Hematopoietic multipotent progenitor cell treated with erythropoietin and hydrocortisone succinate and interleukin-3 and kit ligand, for 4 days (in vitro differentiated cells): ENCODE data around the gene GPC1.
"Not testable (repeated sequence)": the region's sequence is repeated elsewhere in the genome, so short reads cannot be mapped to it uniquely, and the experiment has no call there.

ENCODE experiments used
- DNase-seq: peaks from one replicate; pipeline ENCODE4 v3.0.0-alpha.2; 2015

Gene GPC1, protein sequence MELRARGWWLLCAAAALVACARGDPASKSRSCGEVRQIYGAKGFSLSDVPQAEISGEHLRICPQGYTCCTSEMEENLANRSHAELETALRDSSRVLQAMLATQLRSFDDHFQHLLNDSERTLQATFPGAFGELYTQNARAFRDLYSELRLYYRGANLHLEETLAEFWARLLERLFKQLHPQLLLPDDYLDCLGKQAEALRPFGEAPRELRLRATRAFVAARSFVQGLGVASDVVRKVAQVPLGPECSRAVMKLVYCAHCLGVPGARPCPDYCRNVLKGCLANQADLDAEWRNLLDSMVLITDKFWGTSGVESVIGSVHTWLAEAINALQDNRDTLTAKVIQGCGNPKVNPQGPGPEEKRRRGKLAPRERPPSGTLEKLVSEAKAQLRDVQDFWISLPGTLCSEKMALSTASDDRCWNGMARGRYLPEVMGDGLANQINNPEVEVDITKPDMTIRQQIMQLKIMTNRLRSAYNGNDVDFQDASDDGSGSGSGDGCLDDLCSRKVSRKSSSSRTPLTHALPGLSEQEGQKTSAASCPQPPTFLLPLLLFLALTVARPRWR

DNA sequence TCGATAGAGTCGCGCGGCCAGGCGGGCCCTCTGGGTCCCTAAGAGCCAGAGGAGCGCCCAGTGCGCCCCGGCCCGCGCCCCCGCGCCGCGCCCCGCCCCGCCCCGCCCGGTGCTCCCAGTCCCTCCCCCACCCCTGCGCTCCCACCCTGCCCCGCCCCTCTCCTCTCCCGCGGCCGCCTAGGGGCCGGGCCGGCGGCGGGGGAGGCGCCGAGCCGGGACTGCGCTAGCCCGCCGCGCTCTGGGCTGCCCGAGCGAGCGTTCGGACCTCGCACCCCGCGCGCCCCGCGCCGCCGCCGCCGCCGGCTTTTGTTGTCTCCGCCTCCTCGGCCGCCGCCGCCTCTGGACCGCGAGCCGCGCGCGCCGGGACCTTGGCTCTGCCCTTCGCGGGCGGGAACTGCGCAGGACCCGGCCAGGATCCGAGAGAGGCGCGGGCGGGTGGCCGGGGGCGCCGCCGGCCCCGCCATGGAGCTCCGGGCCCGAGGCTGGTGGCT, at the start of gene GPC1:
Gene GPC1, plus strand, starts transcription at position 207 of the 491 bp plus-strand sequence. Its CDS starts 256 bp downstream, at position 463.
- peak; percentile 63 for DNase-seq

GRCh38 chr2:240386326-240386725, 49.1 kb upstream of the GPC1 start:
- no peak for DNase-seq

DNA sequence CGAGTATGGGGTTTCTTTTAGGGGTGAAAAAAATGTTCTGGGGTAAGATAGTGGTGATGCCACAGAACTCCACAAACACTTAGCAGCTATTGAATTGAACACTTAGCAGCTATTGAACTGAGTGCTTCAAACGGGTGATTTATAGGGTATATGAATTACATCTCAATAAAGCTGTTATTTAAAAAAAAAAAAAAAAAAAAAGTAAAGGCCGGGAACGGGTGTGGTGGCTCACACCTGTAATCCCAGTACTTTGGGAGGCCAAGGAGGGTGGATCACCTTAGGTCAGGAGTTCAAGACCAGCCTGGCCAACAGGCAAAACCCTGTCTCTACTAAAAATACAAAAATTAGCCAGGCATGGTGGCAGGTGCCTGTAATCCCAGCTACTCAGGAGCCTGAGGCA, 48.7 kb upstream of the GPC1 start:
- DNase-seq = not testable (repeated sequence)

DNA sequence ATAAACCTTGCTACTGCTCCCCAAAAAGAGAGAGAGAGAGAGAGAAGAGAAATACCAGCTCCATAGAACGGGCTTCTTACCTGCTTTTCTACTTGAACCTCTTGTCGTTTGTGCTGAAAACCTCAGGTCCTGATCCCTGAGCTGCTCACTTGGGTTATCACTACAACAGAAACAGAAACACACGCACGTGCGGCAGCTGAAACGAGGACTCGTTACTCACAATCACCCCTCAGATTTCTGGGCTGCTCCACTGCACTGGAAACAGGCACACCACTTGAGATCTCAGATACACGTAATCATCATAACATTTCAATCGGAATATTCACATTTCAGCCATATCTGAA, 48.2 kb upstream of the GPC1 start:
- no peak for DNase-seq

DNA sequence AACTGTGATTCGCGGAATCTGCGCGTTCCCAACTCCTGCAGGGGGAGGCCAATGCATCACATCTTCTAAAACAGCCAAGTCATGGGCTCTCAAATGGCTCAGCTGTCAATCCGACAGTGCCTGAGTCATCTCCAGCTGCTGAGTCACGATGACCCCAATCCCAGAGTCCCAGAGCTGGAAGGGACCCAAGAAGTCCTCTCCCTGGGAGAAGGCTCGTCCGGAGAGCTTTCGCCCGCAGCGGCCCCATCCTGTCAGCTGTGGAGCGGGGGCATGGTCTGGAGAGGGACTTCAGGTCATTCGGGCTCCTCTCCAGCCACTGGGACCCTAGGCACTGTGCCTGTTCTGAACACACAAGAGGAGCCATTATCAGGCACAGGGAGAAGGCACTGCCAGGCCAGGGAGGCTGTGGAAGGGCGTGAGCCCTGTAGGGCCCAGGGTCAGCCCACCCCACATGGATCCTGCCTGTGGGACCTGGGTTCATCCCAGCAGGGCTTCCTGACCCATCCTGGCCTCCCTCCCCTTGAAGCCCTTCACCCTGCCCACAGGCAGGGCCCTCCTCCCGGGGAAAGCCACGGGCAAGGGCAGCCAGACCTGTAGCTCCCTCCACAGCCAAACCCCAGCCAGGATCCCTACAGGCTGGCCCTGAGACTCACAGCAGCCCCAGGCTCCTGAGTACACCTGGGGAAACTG, 47.6 kb upstream of the GPC1 start:
- peak; percentile 5 for DNase-seq

DNA sequence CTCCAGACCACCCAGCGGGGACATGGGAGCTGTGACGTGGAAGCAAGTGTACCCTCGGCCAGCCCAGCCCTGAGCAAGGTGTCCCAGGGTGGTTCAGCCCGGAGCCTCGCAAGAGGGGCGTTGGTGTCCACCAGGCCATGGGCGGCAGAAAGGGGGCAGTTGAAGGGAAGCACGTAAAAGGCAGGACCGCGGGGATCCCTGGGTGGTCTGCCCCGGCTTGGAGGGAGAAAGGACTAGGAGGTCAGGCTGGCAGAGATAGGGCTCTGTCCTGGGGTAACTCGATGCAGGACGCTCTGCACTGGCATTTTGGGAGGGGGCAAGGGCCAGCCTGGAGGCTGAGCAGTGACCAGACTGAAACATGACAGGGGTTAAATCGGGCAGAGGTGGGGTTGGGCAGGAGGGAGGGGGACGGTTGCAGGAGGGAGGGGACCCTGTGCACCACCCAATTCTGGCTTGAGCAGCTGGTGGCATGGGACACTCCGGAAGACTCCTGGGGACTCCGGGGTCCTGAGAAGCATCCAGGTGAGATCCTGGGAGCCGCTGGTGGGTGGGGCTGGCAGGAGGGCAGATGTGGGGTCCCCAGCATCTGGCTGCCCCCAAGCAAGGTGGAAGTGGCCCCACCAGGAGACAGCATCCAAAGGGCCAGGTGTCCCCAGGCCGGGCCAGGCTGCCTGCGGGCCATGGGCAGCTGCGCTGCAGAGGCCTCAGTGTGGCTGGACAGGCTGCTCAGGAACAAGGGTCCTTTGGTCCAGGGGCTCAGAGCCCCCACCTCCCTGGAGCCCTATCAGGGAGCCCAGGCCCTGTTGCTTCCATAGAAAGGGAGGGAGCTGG, 46.8 kb upstream of the GPC1 start:
- DNase-seq = no peak

DNA sequence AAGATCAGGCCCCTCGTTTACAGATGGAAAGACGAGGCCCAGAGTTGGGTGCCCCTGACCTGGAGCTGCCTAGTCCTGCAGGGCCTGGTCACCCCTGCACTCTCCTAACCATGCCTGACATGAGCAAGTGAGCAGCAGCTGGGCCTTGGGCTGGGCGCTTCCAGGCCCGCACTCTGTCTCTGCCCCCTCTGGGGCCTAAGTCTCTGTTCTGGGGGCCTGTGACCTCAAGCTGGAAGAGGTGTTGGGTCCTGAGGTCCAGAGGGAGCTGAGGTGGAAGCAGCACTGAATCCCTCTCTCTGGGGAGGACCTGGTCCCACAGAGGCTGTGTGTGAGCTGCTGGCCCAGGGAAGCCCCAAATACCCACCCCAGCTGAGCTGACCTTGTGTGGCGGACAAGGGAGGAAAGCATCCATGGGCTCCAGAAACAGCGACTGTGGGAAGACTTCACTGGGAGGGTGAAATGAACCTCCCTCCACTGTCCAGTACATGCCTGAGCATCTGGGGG, 46.1 kb upstream of the GPC1 start:
- no peak for DNase-seq

- DNase-seq = peak; percentile 10
Measured at GRCh38 chr2:240390091-240391073, 45.1 kb upstream of the GPC1 start.

- DNase-seq = no peak
Measured at GRCh38 chr2:240391111-240392051, 44.1 kb upstream of the GPC1 start.

- peak; percentile 13 for DNase-seq
Measured at GRCh38 chr2:240392084-240392947, 43.1 kb upstream of the GPC1 start.

DNA sequence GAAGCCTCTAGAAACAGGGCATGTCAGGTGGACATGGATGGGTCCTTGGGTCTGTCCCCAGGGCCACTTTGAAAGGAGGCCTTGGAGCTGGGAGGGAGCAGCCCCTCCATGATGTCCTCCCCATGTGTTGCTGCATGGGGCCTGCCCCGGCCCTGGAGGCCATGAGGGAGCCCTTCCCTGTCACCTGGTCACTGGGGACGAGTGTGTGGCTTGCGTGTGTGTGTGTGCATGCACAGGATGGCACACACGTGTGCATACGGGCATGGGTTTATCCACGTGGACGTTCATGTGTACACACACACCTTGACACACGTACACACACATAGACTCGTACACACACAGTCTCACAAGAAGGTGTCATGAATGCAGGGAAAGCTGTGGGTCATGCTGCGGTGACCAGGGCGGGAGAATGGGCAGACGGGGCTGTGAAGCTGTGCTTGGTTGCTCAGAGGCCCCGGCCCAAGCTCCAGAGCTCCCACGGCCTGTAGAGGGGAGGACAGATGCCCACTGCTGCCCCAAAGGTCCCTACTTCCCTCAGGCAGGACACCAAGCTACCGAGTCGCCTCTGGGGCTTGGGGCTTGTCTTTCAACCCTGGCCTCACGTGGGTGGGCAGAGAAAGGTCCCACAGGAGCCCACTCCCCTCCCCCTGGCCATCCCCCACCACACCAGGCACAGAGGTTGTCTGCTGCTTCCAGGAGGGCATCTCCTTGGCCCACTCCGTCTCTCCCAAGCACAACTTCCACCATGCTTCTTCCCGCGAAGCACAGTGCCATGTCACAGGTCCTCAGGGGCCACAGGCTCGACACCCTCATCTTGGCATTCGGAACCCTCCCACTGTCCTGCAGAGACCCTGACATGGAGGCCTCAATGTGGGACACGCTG, 42.3 kb upstream of the GPC1 start:
- DNase-seq = no peak

DNA sequence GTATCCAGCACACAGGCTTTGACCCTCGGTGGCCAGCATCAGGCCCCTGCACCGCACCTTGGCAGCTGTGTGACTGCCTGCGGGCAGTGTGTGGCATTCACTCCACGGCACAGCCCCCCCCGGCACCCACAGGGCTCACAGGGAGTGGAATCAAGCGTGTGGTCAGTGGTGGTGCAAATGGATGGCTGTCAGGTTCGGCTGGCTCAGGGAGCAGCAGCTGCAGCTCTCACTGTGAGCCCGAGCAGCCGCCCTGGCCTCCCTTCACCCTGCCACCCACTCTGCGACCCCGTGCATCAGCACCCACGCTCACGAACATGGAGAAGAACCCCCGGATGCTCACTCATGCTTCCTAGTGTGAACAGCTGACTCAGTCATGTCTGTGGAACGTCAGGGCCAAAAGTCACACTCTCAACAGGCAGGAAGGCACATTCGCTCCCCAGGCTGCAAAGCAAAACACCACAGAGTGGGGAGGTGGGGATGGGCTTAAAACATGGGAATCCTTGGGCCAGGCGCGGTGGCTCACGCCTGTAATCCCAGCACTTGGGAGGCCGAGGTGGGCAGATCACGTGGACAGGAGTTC, 41.5 kb upstream of the GPC1 start:
- DNase-seq = no peak

DNA sequence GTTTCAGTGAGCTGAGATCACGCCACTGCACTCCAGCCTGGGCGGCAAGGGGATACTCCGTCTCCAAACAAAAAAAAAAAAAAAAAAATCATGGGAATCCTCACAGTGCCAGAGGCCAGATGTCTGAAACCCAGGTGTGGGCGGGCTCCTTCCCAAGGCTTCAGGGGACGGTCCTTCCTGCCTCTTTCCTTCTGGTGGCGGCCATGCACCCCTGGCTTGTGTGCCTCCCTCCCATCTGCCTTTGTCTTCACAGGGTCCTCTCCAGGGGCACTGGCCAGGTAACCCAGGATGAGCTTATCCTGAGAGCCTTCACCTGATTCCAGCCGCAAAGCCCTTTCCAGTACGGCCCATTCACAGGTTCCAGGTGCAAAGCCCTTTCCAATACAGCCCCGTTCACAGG, 40.9 kb upstream of the GPC1 start:
- no peak for DNase-seq

DNA sequence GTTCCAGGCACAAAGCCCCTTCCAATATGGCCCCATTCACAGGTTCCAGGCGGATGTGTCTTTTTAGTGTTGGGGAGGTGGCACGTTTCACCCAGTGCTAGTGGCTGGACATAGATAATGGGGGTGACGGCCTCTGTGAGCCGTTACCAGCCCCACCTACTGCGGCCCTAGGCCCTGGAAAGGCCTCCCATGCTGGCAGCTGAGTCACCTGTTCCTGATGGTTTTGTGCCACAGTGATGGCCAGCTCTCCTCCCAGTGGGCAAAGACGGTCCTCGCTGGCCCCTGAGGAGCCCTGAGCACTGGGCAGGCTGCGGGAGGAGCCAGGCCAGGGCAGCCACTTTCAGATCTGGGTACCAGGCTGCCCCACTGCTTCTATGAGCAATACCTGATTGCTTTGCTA, 40.0 kb upstream of the GPC1 start:
- DNase-seq = no peak

GRCh38 chr2:240395896-240396622, 39.4 kb upstream of the GPC1 start:
- no peak for DNase-seq

DNA sequence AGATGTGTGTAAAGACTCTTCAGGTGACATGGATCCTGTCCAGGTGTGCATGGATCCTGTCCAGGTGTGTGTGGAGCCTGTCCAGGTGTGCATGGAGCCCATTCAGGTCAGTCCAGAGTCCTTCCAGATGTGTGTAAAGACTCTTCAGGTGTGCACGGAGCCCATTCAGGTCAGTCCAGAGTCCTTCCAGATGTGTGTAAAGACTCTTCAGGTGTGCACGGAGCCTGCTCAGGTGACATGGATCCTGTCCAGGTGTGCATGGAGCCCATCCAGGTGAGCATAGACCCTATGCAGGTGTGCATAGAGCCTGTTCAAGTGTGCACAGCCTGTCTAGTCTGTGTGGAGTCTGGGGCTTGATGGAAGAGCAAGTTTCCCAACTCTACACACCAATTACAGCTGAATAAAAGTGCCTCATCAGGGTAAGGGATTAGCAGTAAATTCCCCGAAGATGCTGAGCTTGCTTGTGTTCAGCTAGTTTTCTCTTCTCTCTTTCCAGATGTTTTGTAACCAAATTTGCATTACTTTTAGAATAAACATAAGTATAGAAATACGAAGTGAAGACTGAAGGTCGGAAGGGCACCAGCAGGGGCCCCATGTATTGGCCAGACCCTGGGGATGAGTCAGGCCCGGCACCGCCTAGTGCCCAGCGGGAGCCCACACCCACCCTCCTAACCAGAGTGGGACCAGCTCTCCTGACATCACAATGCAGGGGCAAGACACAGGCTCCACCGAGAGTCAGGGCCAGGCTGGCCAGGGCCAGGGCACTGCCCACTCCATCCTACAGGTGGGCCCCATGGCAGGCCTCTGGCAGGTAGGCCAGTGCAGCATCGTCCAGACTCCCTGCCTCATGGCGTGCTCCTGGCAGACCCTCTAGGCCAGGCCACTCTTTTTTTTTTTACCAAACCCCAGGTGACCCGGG, 38.6 kb upstream of the GPC1 start:
- no peak for DNase-seq
